HEK293 (cell line): ENCODE results near the gene TMC3.

Experiments
- ZNF704 ChIP-seq: fragments of 450-650 bp; formaldehyde crosslinking; IDR thresholded peaks from 2 replicates; pipeline ENCODE4 v1.5.1; 2016; ENCODE audit warnings: missing biosample characterization, missing genetic modification characterization
- ZNF830 ChIP-seq: fragments of 450-650 bp; IDR thresholded peaks from 2 replicates; pipeline ENCODE4 v1.5.0; 2018; ENCODE audit warnings: missing biosample characterization, missing genetic modification characterization, low read depth, mild to moderate bottlenecking, moderate library complexity
- TF ChIP-seq, protein P1 (sequence below): fragments of 450-650 bp; formaldehyde crosslinking; IDR thresholded peaks from 2 replicates; pipeline ENCODE4 v1.5.1; 2016; ENCODE audit warnings: missing biosample characterization, missing genetic modification characterization

GRCh38 chr15:81380668-81381067, 6.7 kb upstream of the TMC3 start:
- TF ChIP-seq, protein P1, sequence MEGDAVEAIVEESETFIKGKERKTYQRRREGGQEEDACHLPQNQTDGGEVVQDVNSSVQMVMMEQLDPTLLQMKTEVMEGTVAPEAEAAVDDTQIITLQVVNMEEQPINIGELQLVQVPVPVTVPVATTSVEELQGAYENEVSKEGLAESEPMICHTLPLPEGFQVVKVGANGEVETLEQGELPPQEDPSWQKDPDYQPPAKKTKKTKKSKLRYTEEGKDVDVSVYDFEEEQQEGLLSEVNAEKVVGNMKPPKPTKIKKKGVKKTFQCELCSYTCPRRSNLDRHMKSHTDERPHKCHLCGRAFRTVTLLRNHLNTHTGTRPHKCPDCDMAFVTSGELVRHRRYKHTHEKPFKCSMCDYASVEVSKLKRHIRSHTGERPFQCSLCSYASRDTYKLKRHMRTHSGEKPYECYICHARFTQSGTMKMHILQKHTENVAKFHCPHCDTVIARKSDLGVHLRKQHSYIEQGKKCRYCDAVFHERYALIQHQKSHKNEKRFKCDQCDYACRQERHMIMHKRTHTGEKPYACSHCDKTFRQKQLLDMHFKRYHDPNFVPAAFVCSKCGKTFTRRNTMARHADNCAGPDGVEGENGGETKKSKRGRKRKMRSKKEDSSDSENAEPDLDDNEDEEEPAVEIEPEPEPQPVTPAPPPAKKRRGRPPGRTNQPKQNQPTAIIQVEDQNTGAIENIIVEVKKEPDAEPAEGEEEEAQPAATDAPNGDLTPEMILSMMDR: no peak
- TF ChIP-seq ZNF704 (tag by site-specific recombination): no peak
- TF ChIP-seq ZNF830: no peak
